GM12874 (cell line): Measurements from ENCODE around the gene DENND5A.
A peak's percentile ranks its signal among the peaks of the same experiment; 100 is the strongest.

Experiments
- CTCF ChIP-seq: IDR thresholded peaks from 2 replicates; pipeline ENCODE4 v1.5.1; 2011; ENCODE audit warnings: low read depth, mild to moderate bottlenecking, control low read depth, low read length, moderate library complexity; ENCODE audit not compliant: insufficient read depth

Gene DENND5A

DNA sequence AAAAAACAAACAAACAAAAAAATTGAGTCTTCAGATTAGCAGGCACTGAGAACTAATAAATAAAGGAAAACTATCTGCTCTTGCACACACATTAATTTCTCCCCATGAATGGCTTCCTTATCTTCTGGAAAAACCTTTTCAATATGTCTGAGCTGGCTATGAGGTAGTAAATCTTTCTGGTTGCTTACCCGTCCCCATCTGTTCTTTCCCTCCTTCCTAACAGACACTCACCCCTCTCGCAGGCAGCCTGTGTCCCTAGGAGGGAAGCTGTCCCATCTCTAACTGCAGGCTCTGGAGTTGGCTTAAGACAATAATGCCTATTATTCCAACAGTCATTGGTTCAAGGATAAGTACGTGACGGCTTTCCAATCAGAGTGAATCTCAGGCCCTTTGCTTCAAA lies 165.5 kb downstream of the DENND5A start:
- no peak for TF ChIP-seq CTCF

DNA sequence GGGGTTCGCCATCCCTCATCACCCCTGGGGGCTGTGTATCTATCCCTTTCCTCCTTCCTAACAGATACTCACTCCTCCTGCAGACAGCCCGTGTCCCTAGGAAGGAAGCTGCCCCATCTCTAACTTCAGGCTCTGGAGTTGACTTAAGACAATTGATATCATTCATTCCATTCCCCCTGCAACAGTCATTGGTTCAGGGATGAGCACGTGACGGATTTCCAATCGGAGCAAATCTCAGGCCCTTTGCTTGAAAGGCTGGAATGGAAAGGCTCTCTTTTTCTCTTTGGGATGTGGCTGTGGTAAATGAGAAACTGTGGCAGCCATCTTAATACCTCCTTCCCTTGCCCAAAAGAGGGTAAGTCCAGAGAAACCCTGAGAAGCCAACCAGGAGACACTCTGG lies 168.7 kb downstream of the DENND5A start:
- TF ChIP-seq CTCF: no peak

DNA sequence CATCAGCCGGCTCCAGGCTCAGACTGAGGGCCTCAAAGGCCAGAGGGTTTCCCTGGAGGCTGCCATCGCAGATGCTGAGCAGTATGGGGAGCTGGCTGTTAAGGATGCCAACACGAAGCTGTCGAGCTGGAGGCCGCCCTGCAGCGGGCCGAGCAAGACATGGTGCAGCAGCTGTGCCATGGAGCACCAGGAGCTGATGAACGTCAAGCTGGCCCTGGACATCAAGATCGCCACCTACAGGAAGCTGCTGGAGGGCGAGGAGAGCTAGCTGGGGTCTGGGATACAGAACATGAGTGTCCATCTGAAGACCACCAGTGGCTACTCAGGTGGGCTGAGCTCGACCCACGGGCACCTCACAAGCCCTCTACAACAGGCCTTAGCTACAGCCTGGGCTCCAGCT lies 169.7 kb downstream of the DENND5A start:
- peak; percentile 44 for TF ChIP-seq CTCF

DNA sequence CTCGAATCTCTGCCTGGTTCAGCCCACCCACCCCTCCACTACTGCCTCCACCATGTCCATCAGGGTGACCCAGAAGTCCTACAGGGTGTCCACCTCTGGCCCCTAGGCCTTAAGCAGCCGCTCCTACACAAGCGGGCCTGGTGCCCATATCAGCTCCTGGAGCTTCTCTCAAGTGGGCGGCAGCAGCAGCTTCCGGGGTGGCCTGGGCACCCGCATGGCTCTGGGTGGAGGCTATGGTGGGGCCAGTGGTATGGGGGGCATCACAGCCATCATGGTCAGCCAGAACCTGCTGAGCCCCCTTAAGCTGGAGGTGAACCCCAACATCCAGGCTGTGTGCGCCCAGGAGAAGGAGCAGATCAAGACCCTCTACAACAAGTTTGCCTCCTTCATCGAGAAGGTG lies 170.7 kb downstream of the DENND5A start:
- TF ChIP-seq CTCF: no peak

DNA sequence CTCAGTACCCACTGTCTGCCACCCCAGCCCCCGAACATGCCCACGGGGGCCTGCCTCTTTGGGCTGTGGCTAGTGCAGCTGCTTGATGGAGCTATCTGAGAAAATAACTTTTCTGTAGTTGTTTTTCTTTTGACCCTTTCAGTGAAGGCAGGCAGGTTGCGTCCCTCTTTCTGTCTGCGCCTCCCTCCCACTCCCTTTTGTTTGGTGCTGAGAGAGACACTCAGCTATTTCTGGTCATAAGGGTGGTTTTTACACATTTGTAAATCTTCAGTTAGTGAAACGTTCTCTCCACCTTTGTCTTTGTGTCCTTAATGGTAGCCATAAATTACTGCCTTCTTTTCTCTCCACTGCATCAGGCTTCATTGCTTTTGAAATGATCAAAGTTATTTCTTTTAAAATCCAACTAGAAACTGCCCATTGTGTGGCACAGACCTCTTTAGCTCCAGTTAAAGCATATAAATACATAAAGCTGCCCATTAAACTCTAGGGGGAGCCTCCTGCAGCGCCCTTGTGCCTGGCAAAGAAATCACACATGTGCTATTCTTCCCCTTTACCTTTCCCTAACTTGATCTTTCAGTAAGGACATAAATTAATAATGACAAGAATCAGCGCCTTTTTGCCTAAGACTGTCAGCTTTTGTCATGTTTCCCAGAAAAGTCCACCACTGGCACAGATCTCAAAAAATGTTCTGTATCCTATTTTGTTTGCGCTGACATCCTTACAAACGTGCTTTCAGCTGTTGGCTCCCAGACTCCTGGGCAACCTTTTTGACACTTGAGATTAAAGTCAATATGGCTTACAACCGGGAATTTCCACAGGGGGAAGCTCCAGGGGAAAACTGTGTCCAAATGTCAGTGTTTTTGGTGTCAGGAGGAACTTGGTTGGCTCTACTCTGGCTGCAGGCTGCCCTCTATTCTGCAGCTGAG lies 172.0 kb downstream of the DENND5A start:
- 0 out of 2 replicates have a peak, but pooled peaks have one; percentile 13 for TF ChIP-seq CTCF

- no peak for TF ChIP-seq CTCF
Measured at GRCh38 chr11:9092072-9092471, 173.1 kb downstream of the DENND5A start.

- no peak for TF ChIP-seq CTCF
Measured at GRCh38 chr11:9091044-9091922, 173.9 kb downstream of the DENND5A start, which contains the start of gene SCUBE2. Gene SCUBE2 (minus strand): TSS chr11:9091599. CDS start chr11:9091528, 71 bp downstream.
